NCI-H82 treated with DMSO at 0.1 percent for 48 hours (cell line): ENCODE results near the gene LIPG.

Source experiments
- DNase-seq: peaks from one replicate; lab custom pipeline; 2025; ENCODE audit not compliant: unreplicated experiment; lab: John Stamatoyannopoulos, UW

LIPG gene

DNA sequence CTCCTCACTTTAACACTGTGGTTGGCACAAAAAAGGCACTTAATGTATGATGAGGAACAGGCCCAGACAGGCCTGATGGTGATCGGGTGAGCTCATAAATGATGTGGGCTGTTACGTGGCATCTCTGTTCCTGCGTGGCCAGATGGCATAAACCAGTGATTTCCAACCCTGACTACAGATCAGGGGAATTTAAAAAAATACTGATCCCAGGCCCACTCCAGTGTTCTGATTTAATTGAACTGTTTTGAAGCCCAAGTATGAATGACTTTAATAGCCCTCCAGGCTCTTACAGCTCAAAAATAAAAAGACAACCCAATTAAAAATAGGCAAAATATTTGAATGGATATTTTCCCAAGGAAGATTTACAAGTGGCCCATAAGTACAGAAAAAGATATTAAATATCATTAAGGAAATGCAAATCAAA, 48.2 kb downstream of the LIPG start:
- DNase-seq, result no peak

DNA sequence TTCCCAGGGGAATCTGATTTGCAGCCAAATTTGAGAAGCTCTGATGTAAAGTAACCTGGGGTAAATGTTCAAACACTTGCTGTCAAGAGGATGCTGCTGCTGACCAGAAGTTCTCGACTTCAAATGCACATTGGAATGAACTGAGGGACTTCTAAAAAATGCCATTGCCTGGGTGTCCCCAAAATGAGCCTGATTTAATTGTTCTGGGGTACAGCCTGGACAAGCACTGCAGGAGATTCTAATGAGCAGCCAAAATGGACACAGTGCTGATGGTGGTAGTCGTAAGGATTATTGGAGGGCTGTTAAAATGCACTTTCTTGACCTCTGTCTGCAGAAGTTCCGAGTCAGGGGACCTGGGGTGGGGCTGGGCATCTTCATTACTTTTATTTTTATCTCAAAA, 49.5 kb downstream of the LIPG start:
- DNase-seq, result no peak

DNA sequence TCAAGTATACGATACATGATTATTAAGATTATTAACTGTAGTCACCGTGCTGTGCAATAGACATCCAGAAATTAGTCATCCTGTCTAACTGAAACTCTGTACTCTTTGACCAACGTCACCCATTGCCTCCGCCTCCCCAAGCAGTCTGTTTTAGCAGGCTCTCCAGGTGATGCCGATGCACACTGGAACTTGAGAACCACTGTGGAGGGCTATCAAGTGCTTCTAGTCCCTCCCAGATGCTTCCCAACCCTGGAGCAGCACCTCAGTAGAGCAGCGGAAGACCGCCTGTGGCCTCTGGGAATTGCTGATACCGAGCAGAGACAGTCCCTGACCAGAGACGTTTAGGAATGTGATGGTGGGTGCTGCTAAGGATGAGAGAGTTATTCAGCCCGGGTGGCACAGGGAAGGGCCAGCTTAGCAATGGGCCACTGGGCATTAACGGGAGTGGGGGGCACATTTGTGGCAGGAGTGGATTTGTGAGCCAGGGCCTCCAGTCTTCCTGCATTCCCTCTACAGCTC, 50.7 kb downstream of the LIPG start:
- DNase-seq, result no peak

DNA sequence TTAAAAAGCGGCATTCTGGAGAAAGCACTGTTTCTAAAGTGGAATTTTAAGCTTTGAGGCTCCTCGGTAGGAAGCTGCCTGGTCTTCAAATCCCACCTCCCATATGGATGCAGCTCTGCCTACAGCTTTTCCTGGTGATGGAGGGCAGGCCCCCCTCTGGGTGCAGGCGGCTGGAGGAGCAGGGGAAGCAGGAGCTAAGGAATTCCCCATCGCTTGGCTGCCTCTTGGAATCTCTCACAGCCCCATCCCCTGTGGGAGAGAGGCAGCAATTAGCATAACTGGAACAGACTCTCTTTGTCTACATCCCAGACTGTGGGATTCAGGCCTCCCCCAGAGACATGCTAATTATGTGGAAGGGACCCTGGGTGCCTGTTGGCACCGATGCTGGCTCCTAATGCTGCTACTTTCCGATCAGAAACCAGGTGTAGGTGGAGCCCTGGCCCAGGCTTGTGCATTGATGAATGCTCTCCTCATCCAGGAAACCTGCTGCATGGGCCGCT, 51.3 kb downstream of the LIPG start:
- no peak for DNase-seq

DNA sequence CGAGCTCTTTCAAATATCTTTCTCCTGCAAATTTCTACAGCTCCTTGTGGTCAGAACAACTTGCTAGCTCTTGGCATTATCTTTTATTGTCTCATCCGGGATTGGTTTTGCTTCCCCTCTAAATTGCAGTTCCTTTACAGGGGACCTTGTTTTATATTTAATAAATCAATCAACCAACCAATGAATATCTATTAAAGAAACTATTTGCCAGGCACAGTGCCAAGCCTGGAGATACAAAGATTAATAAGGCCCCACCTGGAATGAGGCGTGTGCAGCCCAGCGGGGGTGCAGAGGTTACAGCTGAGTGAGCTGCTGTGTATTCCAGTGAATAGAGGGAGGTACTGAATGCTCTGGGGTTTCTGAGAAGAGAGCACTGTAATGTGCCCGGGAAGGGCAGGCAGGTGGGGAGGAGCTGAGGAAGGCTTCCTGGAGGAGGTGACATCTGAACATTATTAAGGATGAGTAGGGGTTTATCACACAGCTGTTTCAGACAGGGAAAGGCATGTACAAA, 51.8 kb downstream of the LIPG start:
- no peak for DNase-seq

DNA sequence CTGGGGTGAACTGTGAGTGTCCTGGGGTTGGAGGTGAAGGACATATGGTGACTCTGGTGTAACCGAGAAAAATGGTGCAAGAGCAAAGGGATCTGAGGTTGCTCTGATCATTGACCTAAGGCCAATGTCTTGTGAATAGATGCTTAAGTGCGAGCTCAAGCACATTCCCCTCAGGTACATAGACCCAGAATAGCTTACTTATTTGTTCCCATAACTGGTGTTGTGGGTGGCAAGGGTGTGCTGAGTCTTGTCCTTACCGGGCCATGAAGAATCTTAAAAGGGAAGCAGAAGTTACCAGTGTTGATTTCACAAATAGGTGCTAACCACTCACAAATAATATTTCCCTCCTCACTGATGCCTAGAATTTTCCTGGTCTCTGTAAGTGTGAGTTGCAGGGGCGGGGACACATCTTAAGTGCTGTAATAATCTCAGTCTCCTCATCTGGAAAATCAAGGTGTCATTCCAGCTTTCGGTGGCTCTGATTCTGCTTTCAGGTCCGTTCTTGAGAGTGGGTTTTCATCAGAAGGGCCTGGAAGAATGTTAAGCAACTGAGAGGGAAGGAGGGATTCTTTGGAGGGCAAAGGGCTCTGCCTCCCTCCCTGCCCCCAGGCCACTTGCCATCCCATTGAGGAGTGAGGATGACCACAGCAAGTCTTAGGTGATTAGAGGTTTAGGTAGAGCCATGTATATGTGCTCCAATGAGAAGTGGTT, 54.9 kb downstream of the LIPG start:
- DNase-seq, result no peak

DNA sequence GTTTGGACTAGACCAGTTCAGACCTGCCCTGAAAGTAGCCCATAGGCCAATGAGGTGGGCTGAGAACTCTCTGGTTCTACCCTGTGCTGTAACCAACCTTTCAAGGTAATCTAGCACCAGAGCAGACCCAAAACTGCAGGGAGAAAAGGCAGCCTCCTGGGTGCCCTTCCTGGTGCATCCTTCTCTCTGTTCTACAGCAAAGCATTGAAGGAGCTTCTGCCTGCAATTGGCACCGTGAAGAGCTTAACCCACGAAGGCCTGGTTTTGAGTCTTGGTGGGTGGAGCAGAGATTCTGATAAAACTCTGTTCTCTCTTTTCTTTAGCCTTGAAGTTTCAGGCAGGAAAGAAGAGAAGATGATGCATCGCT, 55.5 kb downstream of the LIPG start:
- DNase-seq, result no peak

DNA sequence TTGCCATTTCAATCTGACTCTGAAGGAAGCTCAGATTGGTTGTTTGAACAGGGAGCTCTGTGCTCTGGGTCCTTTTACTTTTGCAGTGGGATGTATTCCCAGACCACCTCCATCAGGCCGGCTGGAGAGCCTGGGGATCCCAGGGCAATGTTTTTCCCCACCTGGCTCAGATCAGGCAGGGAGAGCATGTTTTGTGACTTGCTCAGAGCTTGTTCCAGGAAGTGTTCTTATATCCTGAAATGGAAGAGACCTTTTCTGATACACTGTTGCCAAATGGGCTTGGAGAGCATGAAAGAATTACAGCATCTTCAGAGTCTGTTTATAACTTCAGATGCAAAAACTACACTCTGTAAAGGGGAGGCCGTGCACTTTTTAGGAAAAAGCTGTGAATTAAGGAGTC, 56.0 kb downstream of the LIPG start:
- no peak for DNase-seq

DNA sequence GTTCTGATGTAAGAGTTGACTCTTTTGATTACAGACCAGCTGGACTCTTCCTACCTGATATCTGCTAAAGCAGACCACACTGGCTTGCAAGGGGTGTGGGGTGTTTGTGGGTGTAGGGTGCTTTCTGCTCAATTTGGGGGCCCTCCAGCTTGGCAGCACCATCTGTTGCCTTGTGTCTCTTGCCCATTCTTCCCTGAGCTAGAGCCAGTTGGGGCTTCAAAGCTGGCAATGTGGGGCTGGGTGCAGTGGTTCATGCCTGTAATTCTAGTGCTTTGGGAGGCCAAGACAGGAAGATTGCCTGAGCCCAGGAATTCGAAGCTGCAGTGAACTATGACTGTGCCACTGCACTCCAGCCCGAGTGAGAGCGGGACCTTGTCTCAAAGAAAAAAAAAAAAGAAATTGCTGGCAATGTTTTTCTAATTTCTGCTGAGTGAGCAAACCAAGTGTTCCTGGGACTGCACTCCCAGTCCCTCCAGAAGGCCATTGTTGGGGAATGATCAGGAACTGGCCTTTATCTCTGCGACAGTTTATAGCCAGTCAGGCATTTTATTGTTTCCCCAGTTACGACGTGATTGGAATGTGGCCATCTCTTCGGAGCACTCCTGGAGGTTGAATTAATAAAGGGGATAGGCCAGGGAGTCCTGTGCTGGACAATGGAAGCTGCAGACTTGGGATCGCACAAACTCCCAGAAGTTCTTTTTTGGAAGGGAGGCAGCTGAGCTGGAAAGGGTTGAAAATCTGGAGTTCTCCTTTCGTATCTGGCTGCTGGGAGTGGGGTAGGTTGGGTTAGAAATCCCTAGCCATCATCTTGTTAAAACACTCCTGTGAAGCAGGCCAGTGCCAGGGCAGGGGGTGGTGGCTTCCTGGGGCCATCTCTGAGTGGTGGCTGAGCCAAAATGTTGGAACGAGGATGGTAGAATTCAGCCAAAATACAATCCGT, 57.2 kb downstream of the LIPG start:
- no peak for DNase-seq

DNA sequence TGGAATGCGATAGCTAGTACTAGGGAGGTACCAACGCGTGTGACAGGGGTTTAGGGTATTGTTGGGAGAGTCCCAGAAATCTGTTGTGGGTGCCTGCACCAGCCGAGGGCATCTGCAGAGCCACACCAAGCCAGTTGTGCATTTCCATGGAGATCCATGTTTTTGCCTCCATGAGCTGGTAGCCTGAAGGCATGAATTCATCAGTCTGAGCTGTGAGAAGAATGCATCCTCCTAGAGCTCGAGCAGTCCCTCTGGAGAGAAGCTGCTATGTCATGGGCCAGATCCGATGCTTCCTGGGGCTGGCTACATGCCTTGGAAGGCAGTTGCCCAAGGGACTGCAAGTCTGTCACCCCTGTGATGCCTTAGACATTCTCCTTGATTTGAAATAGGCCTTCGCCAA, 57.9 kb downstream of the LIPG start:
- no peak for DNase-seq

DNA sequence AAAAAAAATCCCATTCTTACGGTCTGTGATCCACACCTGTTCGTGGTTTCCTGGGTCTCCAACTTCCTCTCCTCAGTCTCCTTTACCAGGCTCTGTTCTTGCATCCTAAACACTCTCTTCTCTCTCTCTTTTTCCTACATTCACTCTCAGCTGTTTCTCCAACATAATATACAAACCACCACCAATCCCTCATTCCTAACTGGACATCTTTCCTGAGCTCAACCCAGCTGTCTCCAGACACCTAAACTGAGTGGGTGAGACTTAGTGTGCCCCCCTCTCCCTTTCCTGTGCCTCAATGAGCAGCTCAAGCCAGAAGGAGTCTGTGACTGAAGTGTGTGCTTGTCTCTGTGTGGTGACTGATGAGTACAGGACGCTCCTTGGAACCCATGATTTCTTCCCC, 59.4 kb downstream of the LIPG start:
- no peak for DNase-seq

DNA sequence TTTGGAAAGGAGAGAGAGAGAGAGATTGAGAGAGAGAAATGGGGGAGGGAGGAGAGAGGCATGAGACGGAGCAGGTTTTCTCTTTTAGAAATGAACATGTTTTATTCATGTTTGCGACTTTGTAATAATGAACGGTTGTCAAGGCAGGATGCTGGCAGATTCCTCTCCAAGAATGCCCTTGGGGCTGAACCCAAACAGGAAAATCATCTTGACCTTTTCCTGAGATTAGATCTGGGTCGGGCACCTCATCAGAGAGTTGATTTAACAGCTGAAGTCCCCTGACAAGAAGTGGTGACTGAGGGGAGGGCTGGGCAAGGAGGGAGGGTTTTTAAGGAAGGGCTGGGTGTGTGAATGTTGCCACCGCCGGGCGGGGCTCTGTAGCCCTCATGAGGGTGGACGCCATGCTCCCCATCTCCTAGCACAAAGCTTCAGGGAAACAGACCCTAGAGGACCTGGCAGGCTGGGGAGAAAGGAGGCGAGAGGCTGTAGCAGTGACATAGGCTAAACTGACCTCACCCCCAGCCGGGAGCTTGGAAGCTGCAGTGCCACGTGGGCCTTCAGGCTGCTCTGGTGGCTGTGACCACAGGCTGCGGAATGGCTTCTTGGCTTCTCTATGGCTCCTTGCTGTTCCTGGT, 60.0 kb downstream of the LIPG start:
- DNase-seq, result no peak

DNA sequence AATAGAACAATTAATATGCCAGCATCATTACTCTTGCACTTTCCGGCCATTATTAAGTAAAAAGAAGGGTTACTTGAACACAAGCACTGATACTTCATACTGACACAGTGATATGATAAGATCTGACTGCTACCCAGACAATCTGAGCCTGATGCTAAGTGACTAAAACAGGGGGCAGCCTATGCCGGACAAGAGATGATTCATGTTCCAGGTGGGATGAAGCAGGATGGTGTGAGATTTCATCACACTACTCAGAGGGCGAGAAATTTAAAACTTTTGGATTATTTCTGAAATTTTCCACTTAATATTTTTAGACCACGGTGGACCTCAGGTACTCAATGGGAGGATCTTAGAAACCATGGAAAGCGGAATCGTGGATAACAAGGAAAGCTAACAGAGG, 61.7 kb downstream of the LIPG start:
- no peak for DNase-seq

DNA sequence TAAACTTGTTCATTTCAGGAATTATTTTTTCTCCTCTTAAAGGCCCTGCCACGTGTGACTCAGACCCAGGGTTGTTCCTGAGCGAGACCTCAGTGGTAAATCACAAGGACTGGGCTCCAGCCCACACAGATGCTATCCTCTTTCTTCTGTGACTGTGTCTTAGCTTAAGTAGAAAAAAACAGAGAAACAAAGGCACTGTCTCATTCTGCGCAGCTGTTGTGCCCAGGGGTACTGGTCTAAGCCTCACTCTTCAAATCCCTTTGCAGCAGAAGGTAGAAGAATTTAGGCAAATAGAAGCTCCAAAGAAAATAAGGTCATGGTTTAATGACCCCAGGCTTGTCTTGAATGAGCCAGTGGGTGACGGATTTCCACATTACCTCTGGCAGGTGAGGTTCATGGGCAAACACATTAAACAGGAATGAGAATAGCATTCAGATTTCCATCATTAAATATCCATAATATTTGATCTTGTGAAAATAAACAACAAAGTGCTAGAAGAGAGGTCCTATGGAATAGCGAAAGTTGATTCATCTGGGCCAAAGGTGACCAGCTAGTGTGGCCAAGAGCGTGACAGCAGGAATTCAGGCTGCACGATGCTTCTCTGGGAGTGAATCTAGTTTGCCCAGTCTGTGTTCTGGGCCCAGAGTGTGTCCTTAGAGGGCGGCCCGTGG, 63.3 kb downstream of the LIPG start:
- no peak for DNase-seq

DNA sequence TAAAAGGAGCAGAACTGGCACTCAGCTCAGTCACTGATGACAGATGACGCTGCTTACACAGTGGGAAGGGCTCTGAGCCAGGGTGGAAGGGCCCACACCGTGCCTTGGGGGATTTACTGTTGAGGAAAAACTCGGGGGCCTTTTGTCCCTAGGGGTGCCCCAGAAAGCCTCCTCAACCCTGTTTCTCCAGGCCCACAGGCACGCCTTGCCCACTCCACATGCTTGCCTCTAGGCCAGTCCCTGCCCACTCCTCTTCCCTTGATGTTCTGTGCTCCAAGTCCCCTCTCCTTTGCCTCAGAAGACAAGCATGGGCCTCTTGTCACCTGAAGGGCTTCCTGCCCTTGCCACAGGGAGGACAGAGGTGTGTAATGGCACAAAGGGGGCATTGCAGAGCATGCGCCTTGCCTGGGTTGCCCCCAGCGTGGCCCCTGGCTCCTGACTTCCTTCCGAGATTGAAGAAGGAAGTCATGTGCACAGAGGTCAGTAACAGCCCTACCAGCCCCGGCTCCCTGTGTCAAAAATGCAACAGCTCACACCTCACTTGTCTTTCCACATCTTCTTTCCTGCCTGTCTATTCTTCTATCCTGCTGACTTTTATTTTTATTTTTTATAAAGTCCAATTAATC, 65.1 kb downstream of the LIPG start:
- DNase-seq, result no peak

DNA sequence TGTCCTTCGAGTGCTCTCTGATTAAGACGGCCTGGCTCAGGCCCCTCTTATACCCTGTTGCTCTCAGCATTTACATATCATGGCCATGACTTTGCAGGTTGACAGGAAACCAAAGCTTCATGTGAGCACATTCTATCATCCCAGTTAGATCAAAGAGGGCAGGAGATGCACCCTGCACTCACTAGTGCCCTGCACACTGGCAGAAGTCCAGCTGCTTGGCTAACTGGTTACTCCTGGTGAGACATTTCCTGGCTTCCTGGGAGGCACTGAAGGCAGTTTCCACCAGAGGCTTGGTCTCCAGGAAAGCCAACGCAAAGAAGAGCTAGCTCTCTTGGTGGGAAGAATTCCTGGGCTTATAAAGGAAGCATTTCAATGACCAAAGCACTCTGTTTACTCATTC, 66.3 kb downstream of the LIPG start:
- no peak for DNase-seq

DNA sequence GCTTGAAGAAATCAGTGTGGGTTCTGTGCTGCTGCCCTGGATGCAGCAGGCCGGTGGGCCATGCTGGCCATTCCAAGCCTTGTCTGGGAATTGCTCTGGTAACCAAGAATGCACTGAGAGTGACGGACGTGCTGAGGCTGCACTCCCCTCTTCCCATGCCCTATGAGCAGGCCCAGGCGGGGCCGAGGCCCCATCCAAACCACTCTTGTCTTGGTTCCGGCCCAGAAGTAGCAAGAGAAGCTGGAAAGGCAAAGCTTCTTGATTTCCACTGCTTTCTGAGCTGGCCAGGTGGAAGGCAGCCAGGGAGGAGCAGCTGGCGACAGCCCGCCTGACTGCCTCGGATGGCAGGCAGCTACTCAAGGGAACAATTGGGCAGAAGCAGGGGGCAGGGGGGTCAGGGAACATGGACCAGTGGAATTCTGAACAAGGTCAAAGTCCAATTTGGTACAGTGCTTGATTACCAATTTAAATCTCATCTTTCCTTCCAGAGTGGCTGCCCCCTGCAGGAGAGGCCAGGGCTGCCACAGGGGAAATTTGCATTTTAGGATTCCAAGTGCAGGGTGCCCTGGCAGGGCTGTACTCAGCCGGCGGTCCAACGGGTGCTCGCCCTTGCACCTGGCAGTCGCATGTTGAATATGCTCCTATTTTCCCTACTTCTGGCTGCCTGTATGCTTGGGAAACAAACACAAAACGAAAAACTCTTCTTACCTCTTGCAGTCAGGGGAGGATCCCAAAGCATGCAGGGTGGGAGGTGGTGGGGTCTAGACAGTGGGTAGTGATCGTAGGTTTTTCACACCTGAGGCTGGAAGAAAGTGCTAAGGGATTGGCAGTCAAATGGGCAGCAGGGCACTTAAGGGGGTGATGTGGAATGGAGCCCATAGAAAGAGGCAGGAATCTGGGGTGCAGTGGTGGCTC, 67.3 kb downstream of the LIPG start:
- DNase-seq, result no peak

DNA sequence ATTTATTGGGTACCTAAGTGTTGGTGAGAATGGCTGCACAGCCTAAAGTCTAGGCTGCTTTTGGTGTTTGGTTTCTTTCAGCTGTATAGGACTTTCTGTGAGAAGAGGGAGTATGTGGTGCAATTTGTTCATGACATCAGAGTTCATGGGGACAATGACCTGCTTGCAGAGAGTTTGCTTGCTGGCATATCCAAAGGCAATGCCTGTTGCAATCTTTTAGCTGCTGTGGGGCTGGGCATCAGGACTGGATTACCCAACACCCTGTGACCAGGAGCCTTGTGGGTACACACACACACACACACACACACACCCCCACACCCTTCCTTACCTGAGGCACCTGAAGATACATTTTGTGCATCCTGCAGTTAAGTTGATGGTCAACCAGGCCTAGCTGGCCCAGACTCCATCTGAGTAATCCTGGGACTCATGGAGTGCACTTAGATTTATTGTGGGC, 68.4 kb downstream of the LIPG start:
- no peak for DNase-seq

DNA sequence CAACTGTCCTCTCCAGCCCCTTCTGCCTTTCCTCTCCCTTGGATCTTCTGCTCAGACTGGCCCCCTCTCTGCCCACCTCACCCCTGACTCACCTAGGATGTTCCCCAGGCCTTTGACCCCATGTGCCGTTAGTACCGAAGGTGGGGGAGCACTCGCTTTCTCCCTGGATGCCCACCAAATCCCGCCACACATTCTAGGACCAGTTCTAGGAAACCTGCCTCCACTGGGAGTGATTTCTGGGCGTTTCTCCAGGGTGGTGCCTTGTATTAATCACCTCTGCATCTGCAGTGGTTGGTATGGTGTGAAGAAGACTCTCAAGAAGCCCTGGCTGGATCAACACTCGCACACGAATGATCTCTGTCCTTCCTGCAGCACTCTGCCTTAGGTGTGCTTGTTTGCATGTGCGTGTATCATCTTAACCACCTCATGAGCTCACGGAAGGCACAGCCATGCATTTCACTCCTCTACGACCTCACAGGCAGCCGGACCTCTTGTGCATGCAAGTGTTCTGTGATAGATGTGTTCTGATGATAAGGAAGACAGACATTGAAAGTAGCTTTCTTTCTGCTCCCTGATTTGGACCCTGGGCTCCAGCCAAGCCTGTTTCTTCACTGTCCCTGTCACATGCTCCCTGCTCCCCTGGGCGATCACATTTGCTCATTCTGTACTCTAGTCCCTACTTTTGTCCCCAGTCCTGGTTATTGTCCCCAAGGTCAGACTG, 69.4 kb downstream of the LIPG start:
- DNase-seq, result no peak
